ENCODE results near the gene CNOT11.
"Not testable (repeated sequence)": the region's sequence is repeated elsewhere in the genome, so short reads cannot be mapped to it uniquely, and the experiment has no call there.

The CNOT11 gene

DNA sequence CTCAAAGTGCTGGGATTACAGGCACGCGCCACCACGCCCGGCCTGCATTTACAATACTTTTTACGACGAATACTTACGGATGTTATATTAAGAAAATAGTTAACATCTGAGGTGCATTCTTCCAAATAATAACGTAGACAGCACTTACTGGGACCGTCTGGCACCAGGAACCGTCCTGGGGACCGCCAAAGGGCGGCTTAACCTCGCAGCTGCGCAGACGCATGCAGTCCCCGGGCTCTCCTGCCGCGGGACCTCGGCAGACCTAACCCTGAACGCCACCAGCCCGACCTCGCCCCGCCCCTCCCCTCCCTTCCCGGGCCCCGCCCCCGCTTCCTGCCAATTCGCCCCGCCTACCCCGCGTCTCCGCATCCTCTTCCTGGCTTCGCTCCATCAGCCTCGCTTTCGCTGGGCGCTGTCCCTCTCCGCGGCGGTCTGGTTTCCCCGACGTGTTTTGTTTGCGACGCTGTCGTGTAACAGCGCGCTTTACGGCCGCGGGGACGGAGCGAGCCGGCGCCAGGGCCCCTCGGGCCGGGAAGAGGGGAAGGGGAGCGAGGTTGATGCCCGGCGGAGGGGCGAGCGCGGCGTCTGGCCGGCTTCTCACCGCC is at the start of gene CNOT11:
TSS of gene CNOT11 (plus strand) at position 479 of the 605 bp plus-strand sequence. CDS start at position 558, 79 bp downstream.
- DNase-seq: peak; percentile 94

DNA sequence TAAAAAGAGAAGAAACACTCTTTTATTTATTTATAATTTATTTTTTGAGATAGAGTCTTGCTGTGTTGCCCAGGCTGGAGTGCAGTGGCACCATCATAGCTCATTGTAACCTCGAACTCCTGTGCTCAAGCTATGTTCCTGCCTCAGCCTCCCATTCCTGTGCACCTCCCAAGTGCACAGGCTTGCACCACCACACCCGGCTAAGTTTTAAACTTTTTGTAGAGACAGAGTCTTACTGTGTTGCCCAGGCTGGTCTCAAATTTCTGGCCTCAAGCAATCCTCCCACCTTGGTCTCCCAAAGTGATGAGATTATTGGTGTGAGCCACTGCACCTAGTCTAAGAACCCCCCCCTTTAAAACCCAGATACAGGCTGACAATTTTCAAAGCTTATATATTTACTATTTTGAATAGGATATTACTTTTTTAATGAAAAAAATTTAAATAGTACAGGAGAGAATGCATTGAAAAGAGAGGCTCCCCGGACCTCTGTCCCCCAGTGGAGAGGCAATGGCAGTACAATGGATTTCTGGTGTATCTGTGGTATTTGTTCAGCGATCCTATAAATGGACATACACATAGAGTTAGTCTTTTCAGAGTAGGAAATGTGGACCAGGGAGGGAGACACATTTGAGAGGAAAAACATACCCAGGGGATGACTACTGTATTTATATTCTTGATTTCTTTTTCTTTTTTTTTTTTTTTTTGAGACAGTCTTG is 48.1 kb upstream of the CNOT11 start:
- DNase-seq: no peak

DNA sequence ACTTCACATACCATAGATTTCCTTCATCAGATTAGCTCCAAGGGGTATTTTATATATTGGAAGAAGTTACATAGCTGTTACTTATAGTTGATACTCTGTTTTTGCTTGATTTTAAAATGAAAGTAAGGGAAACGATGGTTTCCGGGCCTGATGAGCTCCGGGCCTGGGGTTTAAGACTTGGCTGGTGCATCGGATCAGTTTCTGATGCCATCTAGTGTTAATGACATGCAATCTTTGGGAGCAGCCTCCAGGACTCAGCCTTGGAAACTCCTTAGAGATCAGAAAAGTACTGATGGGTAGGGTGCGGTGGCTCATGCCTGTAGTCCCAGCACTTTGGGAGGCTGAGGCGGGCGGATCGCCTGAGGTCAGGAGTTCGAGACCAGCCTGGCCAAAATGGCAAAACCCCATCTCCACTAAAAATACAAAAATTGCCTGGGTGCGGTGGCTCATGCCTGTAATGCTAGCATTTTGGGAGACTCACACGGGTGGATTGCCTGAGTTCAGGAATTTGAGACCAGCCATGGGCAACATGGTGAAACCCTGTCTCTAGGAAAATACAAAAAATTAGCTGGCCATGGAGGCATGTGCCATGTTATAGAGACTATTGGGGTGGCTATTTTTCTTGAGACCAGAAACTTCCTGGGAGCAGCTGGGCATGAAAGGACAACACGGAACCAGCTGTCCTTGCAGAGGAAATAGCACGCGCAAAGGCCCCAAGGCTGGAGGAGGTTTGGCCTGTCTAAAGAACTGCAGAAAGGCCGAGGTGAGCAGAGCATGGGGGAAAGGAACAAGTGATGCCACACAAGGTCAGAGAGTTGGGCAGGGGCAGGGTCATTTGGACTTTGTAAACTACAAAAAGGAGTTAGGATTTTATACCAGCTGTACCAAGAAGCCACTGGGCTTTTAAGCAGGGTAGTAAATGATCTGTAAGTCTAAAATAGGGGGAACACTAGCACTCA is 46.9 kb upstream of the CNOT11 start:
- DNase-seq: peak; percentile 25

DNA sequence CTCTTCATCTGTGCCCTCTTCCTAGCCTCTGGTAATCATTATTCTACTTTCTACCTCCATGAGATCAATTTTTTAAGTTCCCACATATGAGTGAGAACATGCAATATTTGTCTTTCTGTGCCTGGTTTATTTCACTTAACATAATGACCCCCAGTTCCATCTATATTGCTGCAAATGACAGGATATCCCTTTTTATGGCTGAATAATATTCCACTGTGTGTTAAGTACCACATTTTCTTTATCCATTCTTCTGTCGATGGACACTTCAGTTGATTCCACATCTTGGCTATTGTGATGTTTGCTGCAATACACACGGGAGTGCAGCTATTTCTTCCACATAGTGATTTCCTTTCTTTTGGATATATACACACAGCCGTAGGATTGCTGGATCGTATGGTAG is 43.9 kb upstream of the CNOT11 start:
- DNase-seq: no peak

DNA sequence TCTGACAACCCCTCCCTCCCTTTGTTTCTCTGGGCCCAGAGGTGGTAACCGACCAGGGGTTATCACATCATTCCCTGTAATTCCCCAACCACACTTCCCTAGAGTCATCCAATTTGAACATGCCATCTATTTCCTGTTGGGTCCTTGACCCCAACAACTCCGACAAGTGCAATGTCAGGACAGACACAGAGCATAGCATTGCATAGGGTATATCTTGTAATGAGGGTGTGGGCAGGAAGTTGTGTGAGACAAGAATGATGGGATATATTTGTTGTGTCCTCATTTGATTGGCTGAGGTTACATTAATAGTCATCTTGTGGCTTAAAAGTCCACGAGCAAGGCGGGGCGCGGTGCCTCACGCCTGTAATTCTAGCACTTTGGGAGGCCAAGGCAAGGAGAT is 33.4 kb upstream of the CNOT11 start:
- DNase-seq: no peak

DNA sequence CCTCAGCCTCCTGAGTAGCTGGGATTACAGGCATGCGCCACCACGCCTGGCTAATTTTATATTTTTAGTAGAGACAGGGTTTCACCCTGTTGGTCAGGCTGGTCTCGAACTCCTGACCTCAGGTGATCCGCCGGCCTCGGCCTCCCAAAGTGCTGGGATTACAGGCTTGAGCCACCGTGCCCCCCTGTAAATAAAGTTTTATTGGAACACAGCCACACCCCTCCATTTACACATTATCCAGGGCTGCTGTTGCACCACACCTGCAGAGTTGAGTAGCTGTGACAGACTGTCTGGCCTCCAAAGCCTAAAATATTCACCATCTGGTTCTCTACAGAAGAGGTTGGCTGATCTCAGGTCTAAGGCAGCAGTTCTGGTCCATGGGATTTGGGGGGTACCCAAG is 32.6 kb upstream of the CNOT11 start:
- not testable (repeated sequence) for DNase-seq

DNA sequence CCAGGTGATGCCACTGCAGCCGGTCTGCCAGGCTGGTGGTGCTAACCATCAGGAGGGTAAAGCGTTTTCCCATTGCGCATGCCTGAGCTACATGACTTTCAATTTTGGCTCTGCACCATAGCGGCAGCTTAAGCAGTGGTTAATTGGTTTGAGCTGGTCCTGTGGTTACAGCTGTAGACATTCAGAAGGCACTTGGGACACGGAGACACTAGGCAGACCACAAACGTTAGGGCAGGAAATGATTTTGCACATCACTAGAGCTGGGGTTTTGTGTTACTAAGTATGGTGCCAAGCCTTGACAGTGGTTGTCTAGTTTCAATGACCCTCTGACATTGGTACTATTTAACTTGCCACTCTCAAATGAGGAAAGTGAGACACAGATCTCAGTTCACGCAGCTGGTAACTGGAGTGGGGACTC is 28.9 kb upstream of the CNOT11 start:
- DNase-seq: no peak

DNA sequence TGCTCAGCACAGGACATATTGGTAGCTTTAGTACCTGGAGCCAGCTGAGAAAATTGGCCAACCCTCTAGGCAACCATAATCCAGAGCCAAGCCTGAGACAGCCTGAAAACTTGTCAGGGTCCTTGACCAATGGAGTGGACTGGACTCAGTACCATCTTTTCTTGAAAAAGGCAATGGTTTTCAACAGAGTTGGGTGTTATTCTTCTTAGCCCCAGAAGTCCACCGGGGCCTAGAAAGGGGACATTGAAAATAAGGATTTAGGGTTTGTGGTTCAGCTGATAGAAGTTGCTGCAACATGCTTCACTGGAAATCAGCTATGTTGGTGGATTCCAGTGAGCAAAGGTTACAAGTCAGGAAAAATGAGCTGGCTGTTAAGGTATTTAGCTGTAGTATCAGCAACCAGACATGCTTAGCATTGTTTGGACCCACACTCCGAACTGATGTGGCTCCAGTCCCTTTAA is 22.1 kb upstream of the CNOT11 start:
- DNase-seq: no peak

DNA sequence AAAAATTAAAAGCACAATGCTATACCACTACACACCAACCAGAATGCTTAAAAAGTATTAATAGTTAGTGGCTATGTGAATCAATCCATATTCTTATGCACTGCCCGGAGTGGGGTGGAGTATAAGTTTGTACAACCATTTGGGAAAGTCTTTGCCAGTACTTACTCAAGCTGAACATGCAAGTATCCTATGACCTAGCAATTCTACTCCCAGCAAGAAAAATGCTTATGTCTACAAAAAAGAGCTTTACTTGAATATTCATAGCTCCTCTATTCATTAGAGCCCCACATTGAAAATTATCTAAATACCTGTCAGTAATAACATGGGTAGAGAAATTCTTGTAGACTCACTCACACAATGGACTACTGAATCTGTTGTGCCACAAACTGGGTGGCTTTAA is 21.4 kb upstream of the CNOT11 start:
- DNase-seq: no peak

DNA sequence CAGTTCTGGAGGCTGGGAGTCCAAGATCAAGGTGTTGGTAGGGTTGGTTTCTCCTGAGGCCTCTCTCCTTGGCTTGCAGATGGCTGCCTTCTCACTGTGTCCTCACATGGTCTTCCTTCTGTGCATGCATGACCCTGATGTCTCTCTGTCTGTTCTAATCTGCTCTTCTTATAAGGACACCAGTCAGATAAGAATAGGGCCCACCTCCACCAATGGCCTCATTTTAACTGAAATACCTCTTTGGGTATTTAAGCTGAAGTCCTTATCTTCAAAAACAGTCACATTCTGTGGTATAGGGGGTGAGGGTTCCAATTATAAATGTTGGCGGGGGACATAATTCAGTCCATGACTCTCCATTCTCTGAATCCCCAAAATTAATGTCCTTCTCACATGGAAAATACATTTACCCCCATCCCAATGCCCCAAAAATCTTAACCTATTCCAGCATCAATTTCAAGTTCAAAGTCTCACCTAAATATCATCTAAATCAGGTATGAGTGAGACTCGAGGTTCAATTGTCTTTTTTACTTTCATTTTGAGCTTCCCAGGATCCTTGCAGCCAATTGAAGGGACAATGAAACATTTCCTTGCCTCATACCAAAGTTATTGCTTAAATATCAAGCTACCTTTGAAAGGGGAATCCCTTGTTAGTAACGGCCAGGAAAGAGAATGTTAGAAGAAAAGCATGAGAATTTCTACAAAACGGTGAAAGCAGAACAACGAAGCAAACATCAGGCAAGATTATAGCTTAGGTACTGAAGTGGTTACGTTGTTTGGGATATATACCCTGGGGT is 20.6 kb upstream of the CNOT11 start:
- DNase-seq: no peak

DNA sequence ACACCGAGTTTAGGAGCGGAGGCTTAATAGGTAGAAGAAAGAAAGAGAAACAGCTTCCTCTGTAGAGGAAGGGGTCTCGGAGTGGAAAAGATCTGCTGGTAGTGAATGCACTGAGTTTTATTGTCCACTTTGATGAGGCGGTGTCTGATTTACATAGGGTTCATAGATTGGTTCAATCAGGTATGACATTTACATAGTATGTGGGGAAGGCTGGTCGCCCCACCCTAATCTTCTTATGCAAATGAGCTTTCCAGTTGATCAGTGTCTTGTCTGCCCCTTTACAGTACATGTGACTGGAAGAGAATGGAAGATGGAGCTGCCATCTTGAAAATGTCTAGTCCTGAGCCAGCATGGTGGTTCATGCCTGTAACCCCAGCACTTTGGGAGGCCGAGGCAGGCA is 19.9 kb upstream of the CNOT11 start:
- DNase-seq: no peak

DNA sequence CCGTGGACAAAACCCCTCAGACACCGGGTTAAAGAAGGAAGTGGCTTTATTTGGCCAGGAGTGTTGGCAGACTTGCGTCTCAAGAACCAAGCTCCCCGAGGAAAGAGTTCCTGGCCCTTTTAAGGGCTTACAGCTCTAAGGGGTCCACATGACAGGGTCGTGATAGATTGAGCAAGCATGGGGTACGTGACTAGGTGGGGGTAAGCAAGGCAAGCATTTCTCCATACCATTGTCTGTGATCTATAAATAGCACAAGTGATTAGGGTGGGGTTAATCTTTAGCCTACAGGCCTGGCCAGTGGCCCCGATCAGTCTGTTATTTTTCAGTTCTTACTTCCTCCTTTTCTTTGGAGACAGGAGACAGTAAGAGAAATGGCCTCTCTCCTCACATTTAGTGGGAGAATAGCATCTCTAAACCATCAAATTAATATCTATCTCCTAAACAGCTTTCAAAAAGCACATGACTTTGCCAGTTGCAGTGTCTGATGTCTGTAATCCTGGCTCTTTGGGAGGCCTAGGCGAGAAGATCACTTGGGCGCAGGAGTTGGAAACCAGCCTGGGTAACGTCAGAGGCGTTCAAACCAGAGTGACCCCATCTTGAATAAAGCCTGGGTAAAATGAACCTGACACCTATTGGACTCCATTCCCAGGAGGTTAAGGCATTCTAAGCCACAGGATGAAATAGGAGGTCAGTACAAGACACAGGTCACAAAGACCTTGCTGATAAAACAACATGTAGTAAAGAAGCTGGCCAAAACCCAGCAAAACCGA is 18.3 kb upstream of the CNOT11 start:
- no peak for DNase-seq

DNA sequence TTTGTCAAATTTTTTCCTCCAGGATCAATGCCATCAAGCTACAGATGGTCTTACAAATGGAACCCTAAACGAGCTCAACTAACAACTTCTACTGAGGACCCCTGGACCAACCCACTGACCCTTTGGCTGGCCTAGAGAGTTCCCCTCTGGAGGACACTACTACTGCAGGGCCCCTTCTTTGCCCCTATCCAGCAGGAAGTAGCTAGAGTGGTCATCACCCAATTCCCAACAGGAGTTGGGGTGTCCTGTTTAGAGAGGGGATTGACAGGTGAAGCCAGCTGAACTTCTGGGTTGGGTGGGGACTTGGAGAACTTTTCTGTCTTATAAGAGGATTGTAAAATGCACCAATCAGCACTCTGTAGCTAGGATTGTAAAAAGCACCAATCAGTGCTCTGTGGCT is 16.7 kb upstream of the CNOT11 start:
- not testable (repeated sequence) for DNase-seq

DNA sequence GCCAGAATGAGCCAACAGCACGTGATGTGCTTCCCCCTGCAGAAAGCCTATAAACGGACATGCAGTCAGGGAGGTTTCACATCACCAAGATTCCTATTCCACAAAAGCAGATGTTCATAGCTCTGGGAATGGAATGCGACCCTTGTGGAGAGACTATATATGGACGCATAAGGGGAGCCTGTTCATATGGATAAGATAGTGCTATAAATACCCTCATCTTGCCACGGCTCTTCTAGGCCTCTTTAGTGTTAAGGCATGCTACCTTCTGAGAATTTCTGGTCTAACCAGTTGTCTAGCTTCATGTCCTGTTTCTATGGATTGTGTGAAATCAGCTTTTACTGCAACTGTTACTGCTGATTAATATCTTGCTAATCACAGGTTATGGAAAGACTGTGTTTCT is 14.7 kb upstream of the CNOT11 start:
- DNase-seq: not testable (repeated sequence)

DNA sequence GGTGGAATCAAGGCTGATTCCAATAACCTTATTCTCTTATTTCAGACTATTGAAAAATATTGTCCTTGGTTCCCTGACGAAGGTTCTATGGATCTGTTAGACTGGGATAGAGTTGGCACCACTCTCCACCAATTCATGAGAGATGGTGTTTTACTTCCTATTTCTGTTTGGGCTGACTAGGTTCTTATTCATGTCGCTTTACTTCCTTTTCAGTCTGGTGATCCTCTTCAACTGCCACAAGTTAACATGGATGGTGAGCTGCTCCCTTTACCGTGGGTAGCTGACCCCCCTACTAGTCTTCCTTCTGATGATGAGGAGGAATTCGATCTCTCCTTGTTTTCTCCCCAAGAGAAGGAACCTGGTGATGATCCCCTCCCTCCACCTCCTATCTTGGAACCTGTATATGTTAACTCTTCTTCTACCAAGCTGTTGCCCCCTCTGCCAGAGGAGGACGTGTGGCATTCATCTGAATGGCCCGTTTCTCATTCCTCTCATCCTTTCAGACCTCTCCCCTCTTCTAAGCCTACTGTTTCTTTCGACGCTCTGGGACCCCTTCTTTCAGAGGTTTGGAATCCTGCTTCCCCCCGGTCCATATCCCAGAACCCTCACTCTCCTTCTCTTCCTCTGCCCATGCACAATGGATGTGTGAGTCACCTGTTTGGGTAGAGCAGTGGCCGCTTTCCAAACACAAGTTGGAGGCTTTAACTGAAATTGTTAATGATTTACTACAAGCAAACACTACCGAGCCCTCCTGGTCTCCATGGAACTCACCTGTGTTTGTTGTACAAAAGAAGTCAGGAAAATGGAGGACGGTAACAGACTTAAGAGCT is 13.5 kb upstream of the CNOT11 start:
- no peak for DNase-seq

DNA sequence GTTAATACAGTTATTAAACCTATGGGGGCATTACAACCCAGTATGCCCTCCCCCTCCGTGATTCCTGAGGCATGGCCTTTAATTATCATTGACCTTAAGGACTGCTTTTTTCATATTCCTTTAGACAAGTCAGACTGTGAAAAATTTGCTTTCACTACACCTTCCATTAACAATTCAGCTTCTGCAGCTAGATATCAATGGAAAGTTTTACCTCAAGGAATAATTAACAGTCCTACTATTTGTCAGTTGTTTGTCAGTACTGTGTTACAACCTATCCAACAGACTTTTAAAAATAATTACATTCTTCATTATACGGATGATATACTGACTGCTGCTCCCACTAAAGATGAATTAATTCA is 12.9 kb upstream of the CNOT11 start:
- not testable (repeated sequence) for DNase-seq

DNA sequence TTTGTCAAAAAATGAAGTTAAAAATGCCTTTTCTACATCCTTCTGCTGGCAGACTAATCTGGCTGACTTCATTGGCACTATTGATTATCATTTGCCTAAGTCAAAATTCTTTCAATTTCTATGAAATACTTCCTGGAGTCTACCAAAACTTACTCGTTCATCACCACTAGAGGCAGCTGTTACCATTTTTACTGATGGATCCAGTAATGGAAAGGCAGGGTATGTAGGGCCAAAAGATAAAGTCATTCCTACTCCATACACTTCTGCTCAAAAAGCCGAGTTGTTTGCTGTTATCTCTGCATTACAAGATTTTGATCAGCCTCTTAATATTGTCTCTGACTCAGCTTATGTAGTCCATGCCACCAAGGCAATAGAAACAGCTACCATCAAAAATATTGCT is 12.0 kb upstream of the CNOT11 start:
- not testable (repeated sequence) for DNase-seq

DNA sequence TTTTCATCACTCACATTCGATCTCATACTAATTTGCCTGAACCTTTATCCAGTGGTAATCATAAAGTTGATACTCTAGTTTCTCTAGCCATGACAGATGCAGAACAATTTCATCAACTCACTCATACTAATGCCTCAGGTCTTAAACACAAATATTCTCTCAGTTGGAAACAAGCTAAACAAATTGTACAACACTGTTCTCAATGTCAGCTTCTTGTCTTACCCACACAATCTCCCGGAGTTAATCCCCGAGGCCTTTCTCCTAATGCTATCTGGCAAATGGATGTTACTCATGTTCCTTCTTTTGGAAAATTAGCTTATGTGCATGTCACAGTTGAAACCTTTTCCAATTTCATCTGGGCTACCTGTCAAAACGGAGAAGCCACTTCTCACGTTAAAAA is 11.5 kb upstream of the CNOT11 start:
- no peak for DNase-seq

DNA sequence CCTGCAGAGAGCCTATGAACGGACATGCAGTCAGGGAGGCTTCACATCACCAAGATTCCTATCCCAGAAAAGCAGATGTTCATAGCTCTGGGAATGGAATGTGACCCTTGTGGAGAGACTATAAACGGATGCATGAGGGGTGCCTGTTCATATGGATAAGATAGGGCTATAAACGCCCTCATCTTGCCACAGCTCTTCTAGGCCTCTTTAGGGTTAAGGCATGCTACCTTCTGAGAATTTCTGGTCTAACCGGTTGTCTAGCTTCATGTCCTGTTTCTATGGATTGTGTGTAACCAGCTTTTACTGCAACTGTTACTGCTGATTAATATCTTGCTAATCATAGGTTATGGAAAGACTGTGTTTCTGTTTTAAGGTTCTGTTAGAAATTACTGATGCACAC is 8.3 kb upstream of the CNOT11 start:
- DNase-seq: not testable (repeated sequence)

DNA sequence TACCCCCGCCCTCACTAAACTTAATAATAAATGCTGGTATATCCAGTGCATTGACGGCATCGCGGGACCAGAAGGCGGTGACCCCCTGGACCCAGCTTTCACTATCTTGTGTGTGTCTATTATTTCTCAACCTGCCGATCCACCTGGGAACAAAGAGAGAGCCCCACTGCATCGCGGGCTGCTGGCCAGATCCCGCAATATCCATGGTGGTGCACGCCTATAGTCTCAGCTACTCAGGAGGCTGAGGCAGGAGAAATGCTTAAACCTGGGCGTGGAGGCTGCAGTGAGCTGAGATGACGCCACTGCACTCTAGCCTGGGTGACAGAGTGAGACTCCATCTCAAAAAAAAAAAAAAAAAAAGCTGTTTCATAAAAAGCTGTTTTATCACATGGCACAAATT is 7.8 kb upstream of the CNOT11 start:
- DNase-seq: not testable (repeated sequence)

DNA sequence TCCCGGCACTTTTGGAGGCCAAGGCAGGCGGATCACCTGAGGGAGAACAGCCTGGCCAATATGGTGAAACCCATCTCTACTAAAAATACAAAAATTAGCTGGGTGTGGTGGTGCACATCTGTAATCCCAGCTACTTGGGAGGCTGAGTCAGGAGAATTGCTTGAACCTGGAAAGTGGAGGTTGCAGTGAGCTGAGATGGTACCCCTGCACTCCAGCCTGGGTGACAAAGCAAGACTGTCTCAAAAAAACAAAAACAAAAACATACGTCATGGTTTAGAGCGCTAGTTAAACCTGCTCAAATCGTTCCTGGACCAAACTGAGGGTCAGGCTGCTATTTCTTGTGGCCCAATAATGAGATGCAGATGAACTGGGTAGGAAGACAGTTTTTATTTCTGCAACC is 7.2 kb upstream of the CNOT11 start:
- not testable (repeated sequence) for DNase-seq
